Glomerular visceral epithelial cell (primary cell): Measurements from ENCODE around the gene DYNC2LI1.
A peak's percentile ranks its signal among the peaks of the same experiment; 100 is the strongest.

Experiments
- DNase-seq: peaks from one replicate; pipeline ENCODE4 v3.0.0-alpha.2; 2016; ENCODE audit errors: extremely low spot score

The DYNC2LI1 gene

DNA sequence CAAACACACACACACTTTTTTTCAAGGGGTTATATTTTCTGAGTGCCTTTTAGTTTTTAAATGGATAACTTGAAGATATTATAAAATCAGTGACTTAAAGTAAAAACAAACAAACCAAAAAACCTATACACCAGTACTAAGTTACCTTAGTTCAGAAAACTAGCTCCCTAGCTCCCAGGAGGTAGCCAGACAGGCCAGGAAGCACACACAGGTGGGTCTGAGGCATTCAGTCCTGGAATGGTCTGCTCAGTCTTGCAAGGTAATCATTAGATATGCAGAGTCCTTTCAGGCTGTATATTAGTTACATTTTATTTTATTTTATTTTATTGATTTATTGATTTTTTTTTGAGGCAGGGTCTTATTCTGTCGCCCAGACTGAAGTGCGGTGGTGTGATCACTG, 10.7 kb upstream of the DYNC2LI1 start:
- DNase-seq: peak; percentile 8

DNA sequence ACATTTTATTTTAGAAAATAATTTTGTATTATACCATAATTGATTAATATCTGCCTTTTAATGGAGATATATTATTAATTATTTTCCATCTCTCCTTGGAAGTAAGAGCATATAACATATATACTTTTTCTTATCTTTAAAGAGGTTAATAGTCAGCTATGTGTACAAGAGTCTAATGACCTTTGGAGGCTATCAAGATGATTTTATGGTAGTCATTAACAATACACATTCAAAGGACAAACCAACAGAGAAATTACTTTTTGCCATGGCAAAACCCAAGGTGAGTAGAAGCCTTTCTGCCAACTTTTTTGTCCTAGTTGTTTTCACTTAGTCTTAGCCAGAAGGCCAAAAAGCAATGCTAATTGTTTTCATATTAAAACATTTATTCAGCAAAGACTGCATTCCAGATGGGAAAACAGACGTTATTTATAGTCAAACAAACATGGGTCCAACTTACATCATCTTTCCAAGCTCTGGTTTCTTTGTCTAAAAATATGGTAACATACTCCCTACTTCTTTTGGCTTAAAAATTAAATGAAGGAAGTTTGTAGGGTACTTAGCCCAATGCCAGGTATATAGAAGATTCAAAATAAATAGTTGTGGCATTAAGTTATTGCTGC, 9.6 kb upstream of the DYNC2LI1 start:
- no peak for DNase-seq

DNA sequence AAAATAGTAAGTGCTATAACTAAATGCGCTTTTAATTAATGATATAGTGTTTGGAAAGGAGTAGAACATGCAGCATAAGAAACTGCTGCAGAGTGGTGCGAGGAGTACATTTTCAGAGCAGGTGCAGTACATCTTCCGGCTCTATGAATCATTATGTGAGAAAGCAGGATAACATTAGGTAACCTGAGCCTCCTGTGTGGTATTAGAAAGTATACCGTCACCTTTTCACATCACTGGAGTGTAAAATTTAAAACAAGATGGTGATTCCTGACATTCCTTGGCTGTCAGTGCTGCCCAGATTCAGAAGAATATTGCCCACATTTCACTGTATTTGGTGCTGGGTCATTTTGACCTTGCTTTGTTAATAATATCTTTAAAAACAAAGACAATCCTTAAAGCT, 7.8 kb upstream of the DYNC2LI1 start:
- peak; percentile 54 for DNase-seq

DNA sequence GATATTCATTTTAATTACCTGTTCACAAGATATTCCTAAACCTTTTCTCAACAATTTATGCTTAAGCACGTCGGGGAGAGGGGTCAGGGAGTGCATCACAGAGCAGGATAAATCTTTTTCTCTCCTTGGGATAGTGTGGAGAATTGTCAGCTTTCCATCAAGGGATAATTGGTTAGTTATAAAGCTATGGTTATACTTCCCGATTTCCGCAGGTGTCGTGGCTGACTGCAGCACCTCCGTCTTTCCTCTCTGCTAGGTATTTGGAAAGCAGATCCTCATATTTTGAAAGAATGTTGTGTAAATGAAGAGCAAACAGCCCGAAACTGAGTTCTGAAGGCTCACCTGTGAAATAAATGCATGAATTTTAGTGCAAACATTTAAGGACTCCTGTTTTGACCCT, 778 bp downstream of the DYNC2LI1 start:
- DNase-seq: no peak

DNA sequence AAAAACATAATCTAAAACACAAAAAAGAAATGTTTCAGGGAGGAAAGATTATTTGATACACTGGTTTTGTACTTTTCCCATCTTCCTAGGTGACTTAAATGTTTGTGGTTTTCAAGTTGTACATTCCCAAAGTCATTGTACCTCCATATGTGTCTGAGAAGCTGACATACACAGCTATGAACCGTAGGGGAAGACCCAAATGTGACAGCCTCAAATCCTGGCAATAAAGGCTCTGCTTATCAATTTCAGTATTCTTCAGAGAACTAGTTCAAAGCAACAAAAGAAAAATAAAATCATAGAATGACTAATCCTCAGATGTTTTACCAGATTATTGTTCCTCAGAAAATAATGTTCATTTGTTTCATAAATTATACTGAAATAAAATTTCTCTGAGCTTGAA, 2.5 kb downstream of the DYNC2LI1 start:
- no peak for DNase-seq

DNA sequence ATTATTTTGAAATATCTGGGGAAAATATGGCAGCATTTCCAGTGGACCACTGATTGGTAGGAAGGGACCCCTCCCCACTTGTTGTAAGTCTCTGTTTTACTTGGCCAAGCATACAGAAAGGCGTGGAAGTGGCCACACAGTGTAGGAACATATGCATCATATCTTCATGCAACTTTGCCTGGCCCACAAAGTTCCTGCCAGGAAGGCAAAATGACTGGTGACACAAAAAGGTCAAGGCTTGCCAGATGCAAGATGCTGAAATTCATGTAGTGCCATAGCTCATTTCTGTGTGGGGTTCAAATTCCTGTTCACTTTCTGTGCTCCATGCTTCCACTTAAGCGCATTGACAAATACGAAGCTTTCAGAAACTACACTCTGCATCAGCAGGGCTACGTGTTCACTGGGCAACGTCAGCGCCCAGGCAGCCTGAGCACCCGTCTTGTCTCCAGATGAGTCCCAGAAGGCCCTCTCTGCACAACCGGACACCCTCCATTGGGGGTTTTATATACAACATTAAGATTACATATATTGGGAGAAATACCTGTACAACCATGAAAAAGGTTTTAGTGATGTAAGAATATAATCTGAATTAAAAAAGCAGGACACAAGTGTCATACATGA, 3.6 kb downstream of the DYNC2LI1 start:
- DNase-seq: no peak

DNA sequence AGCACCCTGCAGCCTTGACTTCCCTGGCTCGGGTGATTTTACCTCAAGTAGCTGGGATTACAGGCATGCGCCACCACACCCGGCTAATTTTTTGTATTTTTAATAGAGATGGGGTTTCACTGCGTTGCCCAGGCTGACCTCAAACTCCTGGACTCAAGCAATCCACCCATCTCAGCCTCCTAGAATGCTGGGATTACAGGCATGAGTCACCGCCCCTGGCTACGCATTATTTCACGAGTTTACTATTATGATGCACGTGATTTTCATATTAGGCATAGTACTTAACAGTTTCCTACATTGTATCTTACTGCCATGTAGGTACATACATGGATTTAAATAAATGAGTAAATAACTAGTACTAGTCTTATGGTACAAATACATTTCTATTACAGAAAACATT, 4.4 kb downstream of the DYNC2LI1 start:
- DNase-seq: no peak

DNA sequence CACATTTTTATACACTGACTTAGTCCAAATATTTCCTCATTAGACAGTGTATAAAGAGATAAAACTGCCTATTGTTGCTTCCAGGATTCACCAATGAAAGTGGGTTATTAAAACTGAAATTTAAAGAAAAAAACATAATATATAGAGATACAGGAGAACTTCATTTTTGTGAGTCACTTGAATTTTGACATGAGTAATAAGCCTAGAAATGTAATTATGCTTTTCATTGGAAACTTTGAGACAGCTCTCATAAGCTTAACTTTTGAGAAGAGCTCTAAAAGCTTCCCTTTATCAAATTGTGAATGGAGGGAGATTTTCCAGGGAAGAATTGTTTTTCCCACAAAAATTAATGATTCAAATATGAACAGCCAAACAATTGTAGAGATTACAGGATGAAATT, 14.1 kb downstream of the DYNC2LI1 start:
- DNase-seq: no peak

DNA sequence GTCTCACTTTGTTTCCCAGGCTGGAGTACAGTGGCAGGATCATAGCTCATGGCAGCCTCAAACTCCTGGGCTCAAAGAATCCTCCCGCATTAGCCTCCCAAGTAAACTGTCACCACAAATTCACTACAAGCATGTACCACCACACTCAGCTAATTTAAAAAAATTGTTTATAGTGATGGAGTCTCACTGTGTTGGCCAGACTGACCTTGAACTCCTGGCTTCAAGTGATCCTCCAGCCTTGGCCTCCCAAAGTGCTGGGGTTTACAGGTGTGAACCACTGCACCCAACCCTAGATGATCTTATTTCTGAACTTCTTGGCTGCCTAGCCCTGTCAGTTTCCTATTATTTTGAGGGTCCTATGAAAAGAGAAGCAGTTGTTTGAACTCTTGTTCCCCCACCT, 14.8 kb downstream of the DYNC2LI1 start:
- no peak for DNase-seq

DNA sequence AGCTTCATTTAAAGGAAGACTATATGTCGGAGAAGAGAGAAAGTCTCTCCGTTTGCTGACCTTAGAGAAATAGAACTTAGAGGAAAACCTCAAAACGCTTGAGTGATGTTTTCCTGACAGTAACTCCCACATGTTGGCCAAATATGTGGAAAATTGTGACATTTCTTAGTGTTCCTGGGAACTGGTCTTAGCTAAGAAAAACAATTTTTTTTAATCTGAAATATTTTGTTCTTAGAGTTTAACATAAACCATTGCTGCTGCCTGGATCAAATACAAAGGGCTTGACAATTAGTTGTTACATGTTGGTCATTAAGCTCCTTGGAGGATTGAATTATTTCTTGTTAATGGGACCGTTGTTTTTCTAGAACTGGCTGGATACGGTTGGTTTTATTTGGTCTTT, 16.3 kb downstream of the DYNC2LI1 start:
- no peak for DNase-seq

DNA sequence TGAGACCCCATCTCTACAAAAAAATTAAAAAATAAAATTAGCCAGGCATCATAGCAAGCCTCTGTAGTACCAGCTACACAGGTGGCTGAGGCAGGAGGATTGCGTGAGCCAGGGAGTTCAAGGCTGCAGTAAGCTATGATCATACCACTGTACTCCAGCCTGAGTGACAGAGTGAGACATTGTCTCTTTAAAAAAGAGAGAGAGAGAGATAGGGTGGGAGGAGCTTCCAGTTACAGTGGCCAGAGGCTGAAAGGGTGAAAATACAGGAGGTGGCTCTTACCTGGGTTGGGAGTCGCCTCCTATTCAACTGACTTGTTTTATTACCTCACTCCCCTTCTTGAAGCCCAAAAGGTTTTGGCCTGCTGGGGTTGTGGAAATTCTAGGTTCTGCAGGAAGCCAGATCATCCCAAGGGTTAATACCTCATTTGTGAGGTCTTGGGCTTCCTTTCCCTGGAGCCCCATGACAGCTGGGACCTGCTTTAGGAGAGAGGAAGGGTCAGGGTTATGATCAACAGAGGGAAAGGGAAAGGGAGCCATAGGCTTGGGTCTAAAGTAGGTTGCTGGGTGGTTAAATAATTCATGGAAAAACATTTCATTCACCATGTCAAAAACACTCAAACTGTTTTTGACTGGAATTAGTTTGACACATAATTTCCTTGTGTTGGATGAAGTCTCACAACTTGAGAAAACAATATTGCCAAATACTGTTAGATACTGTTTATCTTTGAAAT, 17.4 kb downstream of the DYNC2LI1 start:
- DNase-seq: no peak

DNA sequence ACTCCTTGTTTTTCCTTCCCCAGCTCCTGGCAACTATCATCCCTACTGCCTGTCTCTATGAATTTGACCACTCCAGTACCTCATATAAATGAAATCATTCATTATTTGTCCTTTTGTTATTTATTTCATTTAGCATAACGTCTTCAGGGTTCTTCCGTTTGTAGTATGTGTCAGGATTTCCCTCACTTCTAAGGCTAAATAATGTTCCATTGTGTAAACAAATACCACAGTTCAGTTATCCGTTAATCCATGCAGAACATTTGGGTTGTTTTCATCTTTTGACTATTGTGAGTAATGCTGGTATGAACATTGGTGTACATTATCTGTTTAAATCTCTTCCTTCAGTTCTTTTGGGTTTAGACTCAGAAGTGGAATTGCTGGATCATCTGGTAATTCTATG, 18.8 kb downstream of the DYNC2LI1 start:
- peak; percentile 33 for DNase-seq

DNA sequence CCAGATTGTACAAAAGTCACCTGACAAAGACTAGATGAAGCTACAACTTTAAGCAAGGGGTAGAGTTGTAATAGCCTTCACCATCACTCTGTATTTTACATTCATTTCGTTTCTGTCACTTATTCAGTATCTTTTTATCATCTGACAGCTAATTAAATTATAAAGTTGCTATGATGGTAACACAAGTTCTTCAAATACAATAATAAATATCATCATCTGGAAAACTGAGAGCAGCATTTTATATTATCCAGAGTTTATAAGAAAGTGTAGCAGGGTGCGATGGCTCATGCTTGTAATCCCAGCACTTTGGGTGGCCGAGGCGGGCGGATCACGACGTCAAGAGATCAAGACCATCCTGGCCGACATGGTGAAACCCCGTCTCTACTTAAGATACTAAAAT, 21.1 kb downstream of the DYNC2LI1 start:
- DNase-seq: no peak

DNA sequence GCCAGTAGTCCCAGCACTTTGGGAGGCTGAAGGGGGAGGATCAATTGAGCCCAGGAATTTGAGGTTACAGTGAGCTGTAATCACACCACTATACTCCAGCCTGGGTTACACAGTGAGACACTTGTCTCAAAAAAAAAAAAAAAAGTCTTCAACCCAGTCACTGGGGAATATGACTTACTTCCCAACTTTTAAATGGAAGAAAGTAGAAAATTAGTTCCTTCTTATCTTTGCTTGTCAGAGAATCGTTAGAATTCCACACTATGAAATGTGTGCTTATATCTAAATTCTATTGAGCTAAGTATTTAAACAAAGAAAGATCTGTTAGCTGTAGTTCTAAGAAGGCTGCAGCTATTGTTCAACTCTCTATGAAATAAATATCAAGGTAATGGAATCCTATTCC, 22.4 kb downstream of the DYNC2LI1 start:
- no peak for DNase-seq

DNA sequence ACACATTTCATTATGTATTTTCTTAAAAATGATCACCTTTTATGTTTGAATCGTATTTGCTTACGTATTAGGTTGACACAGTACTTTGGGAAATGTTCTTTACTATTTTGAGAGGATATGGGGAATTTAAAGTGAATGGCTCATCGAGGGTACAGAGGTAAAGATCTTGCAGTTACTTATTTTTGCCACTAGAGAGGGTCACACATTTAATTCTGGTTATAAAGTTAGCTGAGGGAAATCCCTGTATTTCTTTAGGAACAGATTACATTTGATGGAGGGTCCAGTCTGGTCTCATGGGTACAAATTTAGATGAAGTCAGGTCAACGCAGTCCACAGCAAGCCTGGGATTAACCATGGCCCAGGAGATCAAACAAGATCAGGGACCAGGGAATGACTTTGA, 24.5 kb downstream of the DYNC2LI1 start:
- DNase-seq: no peak

DNA sequence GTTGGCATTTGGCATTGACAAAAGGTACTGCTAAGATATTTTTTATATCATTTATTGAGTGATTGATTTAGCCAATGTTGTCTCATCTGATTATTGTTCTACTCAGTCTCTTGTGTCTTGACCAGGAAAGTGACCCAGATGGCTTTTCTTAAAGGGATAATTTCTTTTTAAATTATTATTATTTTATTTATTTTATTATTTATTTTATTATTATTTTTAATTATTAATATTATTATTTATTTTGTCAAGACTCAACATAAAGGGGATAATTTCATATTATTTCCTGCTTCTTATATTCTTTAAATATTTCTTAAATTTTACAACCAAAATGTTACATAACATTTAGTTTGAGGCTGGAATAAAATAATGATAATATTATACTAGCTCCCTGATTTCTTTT, 27.1 kb downstream of the DYNC2LI1 start:
- DNase-seq: no peak

DNA sequence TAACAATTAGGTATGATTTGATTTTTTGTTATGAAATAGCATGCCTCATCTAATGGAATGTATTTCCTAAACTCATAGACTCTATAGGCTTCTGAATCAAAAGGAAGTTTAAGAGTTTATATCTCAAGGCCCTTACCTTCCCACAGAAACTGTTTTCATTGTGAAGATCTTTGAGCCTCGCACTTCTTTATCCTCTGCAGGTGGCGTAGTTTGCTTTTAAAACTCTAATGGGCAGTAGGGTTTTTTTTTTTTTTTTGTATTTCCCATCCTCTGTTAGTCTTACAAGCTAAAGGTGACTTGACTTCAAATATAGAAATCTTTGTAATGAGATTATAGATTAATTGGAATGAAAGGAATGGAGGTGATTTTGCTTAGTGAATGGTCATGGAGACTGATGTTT, 28.3 kb downstream of the DYNC2LI1 start:
- no peak for DNase-seq

DNA sequence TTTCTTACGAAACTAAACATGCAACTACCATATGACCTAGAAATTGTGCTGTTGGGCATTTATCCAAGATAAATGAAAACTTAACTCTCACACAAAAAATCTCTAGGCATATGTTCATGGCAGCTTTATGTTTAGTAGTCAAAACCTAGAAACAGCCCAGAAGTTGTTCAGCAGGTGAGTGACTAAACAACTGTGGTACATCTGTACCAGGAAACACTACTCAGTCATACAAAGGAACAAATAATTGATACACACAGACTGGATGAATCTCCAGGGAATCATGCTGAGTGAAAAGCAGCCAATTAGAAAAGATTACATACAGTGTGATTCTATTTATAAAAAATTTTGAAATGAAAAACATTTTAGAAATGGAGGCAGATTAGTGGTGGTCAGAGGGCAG, 29.3 kb downstream of the DYNC2LI1 start:
- no peak for DNase-seq

DNA sequence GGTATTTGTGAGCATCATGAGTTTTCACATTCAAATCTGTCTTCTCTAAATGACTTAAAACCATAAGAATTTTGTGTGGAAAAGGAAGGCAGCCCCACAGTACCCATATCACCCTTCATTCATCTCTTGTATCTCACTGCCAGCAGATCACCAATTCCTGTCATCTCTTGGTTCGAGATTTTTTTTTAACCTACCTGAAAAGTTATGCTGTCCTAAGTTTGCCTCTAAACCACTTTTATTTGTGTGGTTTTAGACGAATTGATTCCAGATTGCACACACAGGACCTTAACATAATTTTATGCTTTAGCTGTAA, 32.8 kb downstream of the DYNC2LI1 start:
- no peak for DNase-seq

DNA sequence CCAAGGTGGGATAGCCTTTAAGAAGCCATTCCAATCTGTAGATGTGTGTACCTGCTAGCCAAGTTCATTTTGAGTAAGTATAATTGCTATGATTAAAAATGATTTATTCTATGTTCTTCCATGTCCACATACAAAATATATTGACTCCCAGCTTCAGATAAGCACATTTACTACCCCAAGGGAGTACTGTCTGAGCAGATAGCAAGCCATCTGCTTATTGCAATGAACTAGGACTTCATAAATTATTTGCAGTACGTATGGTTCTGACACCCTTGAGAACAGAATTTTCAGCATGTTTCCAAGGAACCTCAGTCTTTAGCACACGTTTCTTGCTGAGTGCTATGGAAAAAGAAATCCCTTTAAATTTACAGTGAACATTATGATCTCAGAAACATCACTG, 36.6 kb downstream of the DYNC2LI1 start:
- no peak for DNase-seq

DNA sequence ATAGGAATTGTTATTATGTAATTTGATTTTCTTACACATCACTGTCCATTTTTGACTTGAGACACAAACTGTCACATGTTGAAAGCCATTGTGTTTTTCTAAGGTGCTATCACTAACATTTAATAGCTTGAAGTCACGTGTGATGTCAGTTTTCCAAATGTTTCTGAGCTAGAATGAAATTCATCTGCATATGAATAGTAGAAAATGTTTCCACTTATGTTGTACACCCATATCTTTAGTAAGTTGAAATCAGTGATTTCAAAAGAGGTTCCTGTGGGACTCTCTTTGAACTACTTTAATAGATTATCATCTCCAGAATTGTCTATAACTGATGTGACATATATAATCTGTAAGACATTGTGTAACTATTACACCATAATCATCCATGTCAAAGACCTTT, 37.0 kb downstream of the DYNC2LI1 start:
- no peak for DNase-seq

DNA sequence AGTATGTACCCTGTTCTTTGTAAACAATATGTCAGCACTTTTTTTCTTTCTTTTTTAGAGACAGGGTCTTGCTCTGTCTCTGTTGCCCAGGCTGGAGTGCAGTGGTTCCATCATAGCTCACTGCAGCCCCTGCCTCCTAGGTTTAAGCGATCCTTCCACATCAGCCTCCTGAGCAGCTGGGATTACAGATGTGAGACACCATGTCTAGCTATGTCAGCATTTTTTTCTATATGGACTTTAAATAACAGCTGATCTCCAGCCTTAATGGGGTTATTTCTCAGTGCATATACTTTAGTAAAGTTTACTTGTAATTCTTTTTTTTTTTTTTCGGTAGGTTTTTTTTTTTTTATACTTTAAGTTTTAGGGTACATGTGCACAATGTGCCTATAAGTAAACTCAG, 38.2 kb downstream of the DYNC2LI1 start:
- no peak for DNase-seq

DNA sequence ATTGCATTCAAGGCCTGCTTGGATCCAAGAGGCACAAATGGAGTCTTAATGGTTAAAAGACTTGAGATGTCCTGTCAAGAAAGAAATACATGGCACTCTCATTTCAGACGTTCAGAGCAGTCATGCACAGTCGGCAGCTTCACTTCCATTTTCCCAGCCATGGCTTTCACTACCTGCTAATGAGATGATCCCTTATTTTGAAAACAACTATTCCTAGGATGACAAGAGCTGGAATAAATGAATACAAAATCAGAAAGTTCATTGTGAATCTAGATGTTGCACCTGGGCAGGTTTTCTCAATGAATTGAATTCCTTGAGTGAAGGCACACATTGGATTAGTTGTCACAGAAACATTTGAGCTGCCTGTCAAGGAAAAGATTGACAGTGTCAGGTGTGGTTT, 39.1 kb downstream of the DYNC2LI1 start:
- DNase-seq: no peak

DNA sequence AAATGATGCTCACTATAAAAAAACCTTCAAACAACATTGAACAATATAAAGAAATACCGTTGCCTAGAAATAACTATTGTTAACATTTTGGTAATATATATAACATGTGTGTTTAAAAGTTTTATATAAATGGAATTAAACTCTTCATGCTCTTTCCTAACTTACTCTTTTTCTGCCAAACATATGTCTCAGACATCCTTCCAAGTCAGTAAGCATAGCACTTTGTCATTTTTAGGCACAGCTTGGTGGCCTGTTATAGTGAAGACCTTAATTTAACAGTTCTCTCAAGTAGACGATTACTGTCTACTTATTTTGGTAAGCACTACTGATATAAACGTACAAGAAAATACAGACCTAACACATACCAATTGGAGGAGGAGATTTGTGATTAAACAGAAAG, 40.9 kb downstream of the DYNC2LI1 start:
- no peak for DNase-seq
